GM13977 (cell line): ENCODE data around the gene MBLAC1.

Experiments used
- DNase-seq: peaks from one replicate; pipeline ENCODE4 v3.0.0; 2012; ENCODE audit warnings: low spot score
- in situ Hi-C: fragments of 300-500 bp; cut with MboI; formaldehyde crosslinking; loops from one replicate; pipeline ENCODE4 v1.12.0; 2022; ENCODE audit warnings: low sequenced_read_pairs, low pct_unique_long_range_greater_than_20kb, mixed read lengths, inconsistent platforms; ENCODE audit not compliant: unreplicated experiment
- TF ChIP-seq, protein P1 (sequence below): IDR thresholded peaks from 2 replicates; pipeline ENCODE4 v1.5.1; 2012; ENCODE audit warnings: mild to moderate bottlenecking, control low read depth; ENCODE audit not compliant: insufficient read depth; ENCODE audit errors: extremely low read depth, missing control alignments

Gene MBLAC1

DNA sequence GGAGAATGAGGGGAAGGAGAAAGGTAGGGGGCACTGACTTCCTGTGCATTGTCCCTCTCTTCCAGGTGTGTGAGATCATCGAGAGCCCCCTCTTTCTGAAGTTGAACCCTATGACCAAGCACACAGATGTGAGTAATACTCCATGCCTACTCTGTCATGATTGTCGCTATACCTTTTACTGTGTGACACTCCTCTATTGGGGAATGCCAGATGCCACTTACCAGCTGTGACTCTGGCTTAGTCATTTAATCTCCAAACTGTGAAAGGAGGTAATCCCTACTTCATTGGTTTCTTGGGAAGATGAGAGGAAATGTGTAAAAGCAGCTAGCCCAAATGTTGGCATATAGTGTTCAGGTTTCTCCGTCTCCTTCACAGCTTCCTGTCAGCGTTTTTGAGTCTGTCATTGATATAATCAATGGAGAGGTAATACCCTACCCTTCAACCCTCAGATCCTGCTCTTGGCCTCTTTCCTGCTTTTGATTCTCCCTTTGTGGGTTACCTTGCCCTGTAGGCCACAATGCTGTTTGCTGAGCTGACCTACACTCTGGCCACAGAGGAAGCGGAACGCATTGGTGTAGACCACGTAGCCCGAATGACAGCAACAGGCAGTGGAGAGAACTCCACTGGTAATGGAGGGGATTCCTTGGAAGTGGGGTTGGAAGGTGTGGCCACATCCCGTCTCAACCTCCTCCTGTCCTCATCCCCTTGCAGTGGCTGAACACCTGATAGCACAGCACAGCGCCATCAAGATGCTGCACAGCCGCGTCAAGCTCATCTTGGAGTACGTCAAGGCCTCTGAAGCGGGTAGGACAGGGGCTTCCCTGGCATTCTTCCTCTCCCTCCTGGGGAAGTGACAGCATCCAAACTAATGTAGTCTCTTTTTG, 36.0 kb upstream of the MBLAC1 start:
- in situ Hi-C loops = no loop called here
- TF ChIP-seq, protein P1, sequence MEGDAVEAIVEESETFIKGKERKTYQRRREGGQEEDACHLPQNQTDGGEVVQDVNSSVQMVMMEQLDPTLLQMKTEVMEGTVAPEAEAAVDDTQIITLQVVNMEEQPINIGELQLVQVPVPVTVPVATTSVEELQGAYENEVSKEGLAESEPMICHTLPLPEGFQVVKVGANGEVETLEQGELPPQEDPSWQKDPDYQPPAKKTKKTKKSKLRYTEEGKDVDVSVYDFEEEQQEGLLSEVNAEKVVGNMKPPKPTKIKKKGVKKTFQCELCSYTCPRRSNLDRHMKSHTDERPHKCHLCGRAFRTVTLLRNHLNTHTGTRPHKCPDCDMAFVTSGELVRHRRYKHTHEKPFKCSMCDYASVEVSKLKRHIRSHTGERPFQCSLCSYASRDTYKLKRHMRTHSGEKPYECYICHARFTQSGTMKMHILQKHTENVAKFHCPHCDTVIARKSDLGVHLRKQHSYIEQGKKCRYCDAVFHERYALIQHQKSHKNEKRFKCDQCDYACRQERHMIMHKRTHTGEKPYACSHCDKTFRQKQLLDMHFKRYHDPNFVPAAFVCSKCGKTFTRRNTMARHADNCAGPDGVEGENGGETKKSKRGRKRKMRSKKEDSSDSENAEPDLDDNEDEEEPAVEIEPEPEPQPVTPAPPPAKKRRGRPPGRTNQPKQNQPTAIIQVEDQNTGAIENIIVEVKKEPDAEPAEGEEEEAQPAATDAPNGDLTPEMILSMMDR = no peak
- DNase-seq = no peak

DNA sequence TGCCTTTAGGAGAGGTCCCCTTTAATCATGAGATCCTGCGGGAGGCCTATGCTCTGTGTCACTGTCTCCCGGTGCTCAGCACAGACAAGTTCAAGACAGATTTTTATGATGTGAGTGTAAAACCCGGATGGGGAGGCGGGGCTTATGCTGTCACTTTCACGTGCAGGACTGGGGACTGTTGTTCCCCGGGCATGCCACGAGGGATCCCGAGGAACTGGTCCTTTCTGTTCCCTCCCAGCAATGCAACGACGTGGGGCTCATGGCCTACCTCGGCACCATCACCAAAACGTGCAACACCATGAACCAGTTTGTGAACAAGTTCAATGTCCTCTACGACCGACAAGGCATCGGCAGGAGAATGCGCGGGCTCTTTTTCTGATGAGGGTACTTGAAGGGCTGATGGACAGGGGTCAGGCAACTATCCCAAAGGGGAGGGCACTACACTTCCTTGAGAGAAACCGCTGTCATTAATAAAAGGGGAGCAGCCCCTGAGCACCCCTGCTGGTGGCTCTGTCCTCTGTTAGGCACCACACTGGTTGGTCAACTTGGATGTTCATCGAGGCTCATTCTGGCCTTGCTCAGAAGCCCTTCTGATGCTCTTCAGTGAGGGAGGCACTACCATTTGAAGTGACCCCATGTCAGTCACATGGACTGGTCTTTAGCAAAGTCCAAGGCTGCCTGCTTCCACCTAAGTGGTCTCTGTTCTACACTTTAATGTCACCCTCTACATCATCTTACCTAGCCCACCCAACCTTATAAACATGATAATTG, 35.2 kb upstream of the MBLAC1 start:
- DNase-seq = no peak
- TF ChIP-seq, protein P1 = no peak
- in situ Hi-C loops = no loop called here

DNA sequence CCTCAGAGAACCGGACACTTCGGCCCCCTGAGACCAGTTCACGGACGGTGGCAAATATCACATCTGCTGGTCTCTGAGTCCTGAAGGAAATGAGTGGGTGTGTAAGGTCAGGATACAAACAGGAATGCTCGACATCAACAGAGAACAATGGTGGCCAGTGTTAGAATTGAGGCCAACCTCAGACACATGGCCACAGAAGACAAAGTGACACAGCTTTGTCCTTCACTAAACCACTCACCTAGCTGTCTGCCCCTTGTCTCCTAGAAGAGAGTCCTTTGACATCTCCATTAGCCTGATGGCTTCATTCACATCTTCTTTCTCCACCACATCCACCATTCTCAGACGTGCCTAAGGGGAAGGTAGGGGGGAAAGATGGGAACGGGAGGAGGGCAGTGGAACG, 33.7 kb upstream of the MBLAC1 start:
- no peak for DNase-seq
- in situ Hi-C loops = no loop called here
- TF ChIP-seq, protein P1 = no peak

DNA sequence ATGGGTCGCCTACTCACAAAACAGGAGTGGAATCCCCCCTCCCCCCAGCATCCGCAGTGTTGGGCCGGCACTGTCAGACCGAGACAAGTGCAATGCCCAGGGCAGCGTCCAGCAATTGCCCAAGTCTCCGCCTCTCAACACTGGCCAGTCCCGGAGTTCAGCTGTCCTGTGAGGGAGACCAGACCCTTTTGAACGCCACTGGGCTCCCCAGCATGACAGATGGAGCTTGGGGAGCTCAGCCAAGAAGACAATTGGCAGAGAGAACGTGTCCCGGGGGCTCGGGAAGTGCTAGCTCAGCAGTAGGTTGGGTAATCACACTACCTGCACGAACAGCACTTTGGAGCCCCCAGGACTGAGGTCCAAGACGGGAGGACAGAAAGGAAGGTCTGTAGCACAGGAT, 33.3 kb upstream of the MBLAC1 start:
- no peak for DNase-seq
- TF ChIP-seq, protein P1 = no peak
- in situ Hi-C loops = no loop called here

DNA sequence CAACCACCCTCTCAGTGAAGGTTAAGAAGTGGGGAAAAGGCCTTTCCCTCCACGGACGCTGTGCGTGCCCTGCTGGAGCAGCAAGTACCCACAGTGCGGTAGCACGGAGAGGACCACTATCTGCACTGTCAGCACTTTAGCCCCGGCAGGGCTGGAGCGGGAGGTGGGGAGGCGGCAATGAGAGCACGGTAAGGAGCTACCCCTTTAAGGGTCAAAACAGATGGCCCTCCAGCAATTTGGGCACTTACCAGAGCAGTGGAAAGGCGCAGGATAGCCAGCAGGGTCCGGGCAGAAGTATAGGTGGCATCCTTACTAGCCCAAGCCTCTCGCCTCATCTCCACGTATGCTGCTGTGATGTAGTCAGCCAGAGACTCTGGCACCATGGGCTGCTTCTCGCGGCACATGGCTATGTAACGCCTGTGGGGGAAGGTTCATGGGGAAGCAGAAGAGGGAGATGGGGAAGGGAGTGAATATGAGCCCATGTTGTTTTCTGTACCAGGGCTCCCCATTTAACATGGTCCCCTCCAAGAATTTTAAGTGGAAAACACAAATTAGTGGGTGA, 32.8 kb upstream of the MBLAC1 start:
- DNase-seq = no peak
- in situ Hi-C loops = no loop called here
- TF ChIP-seq, protein P1 = no peak

DNA sequence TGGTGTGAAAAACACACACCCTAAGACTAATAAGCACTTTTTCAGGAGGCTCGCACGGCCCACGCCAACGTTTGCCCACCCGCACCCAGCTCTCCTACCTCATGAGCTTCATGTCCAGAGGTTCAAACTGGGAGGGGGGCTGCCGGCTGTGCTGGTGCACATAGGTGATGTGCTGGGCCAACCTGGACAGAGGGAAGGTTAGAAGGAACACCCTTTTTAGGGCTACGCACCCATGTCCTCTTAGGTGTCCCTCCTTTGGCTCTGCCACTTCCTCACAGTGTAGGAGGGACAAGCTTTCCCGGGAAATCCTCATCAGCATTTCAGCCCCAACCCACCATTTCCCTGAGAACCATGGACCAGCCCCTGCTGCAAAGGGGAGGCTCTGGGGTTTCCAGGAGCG, 31.5 kb upstream of the MBLAC1 start:
- DNase-seq = no peak

More for the DNA sequence above, 31.5 kb upstream of the MBLAC1 start:
- in situ Hi-C loops = no loop called here
- TF ChIP-seq, protein P1 = no peak
